ENCODE results near the gene TLL2.

The TLL2 gene

DNA sequence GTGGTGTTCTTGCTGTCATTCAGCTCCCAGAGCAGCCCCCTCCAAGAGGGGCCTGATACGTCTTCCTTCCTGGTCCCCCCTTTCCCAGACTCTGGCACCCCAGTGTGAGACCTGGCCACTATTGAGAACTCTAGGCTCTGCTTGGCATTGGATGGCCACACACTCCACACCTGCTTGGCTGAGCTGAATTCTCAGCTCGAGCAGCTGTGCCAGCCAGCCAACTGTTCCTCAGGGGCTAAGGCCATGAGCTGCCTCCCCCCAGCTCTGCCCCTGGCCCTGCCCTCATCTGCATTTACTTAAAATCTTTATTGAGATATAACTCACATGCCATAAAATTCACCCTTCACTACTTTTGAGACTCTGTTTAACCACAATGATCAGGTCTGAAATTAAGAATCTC lies 6.7 kb downstream of the TLL2 start:
- no peak for DNase-seq (ENCODE audit: low read depth)

DNA sequence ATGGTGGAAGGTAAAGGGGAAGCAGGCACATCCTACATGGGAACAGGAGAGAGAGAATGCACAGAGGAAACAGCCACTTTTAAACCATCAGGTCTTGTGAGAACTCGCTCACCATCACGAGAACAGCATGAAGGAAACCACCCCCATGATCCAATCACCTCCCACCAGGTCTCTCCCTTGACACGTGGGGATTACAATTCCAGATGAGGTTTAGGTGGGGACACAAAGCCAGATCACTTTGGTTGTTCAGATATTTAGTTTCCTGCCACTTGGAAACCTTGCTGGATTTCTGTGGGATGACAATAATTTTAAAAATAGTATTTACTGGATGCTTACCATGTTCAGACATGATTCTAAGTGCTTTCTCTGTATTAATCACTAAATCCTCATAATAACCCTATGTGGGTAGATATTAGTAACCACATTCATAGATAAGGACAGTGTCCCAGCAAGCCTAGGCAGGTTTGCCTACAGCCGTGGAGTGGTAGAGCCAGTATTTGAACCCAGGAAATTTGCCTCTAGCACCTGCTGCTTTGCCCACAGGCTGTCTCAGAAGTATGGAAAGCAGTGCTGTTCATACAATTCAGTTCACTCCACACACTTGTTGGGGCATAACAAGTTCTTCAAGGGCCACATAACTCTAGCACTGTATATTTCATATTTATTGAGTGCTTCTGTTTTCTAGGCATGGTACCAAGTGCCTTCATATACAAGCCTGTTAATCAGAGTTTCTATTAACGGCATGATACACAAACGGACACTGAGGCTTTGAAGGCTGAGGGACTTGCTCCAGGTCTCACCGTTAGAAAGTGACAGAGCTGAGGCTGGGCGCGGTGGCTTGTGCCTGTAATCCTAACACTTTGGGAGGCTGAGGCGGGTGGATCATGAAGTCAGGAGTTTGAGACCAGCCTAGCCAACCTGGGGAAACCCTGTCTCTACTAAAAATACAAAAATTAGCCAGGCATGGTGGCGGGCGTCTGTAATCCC lies 8.3 kb downstream of the TLL2 start:
- no peak for DNase-seq (ENCODE audit: low read depth)

DNA sequence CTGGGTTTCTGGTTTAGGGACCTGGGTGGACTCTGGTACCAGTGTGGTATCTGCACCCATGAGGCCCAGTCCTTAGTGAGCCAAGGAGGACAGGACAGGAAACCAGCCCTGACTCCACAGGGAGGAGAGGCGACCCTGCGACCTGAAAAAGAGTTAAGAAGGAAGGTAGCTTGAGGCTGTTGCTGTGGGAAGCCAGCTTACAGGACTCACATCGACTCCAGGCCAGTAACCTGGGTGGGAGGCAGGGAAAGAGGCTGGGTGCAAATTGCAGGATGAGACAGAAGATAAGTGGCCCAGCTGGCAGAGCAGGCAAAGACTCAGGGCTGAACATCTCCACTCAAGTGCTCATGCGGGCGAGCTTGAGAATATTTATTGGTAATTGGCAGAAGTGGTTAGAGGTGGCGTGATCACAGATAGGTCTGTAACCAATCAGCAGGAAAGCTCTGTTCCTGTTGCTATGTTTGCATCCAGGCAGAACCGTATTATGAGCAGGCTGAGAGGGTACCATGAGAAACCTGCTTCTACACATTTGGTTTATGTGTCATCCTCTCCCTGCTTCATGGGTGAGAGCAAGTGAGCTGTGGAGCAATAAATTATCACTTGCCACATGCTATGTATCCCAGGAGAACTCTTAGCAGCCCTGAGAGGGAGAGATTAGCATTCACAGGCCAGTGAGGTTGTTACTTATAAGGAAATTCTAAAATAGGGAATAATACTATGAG lies 11.0 kb downstream of the TLL2 start:
- no peak for DNase-seq (ENCODE audit: low read depth)

DNA sequence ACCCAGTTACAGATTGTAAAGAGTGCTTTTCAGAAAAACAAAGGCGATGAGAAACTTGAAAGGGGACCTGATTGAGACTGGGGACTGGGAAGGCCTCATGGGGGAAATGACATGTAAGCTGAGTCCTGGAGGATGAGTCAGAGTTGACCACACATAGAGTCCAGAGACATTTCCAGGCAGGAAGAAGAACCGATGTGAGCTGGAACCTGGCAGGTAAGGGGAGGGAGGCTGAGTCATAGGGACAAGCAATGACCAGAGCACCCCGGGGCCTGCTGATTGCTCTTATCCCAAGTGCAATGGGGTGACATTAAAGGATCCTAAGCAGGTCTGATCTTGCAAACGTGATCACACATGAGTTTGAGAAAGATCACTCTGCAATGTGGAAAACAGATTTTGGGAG lies 11.7 kb downstream of the TLL2 start:
- DNase-seq (ENCODE audit: low read depth), result no peak

GRCh38 chr10:96500519-96500918 lies 13.2 kb downstream of the TLL2 start:
- no peak for DNase-seq (ENCODE audit: low read depth)

GRCh38 chr10:96500050-96500449 lies 13.7 kb downstream of the TLL2 start:
- DNase-seq (ENCODE audit: low read depth), result no peak

DNA sequence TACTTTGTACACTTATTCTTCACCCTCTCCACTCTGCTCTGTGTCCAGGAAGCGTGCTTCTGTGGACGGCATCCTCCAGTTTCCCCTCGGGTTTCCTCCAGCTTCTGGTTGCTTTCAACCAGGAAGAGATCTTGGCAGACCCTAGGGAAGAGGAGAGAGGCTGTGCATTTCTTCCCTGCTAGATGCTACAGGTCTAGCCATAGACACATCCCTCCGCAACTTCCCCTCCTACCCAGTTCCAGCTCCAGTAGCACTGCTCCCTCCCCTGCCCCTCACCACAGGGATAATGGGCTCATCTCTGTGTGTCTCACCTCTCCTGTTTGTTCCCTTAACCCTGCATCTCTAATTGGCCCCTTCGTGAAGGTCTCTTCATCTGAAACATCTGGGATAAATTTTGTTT lies 16.3 kb downstream of the TLL2 start:
- no peak for DNase-seq (ENCODE audit: low read depth)

DNA sequence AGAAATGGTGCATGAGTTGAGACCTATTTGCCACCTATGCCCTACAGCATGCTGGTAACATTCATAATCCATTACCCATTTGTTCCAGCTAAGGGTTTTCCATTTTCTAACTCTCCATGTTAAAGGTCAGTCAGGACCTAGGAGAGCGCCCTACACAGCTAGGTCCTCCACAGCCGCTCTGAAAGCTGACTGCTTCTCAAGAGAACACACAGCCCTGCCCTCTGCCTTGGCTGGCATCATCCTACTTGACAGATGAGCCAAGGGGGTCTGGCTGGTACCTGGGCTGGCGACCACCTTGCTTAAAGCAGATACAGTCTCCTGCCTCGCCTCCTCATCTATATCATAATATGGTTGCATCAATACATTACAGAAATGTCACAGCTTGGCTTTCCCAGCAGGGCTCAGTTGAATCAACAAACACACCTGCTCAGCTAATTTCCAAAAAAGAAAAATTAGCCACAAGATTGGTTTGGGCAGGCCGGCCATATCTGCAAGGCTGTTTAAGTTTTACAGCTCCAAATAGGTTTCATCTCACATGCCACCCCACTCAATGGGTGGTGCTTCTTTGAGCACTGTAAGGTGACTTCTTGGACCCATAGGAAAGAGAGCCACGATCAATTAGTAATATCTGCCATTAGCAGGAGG lies 17.3 kb downstream of the TLL2 start:
- DNase-seq (ENCODE audit: low read depth), result no peak

GRCh38 chr10:96495544-96495943 lies 18.2 kb downstream of the TLL2 start:
- DNase-seq (ENCODE audit: low read depth), result no peak

DNA sequence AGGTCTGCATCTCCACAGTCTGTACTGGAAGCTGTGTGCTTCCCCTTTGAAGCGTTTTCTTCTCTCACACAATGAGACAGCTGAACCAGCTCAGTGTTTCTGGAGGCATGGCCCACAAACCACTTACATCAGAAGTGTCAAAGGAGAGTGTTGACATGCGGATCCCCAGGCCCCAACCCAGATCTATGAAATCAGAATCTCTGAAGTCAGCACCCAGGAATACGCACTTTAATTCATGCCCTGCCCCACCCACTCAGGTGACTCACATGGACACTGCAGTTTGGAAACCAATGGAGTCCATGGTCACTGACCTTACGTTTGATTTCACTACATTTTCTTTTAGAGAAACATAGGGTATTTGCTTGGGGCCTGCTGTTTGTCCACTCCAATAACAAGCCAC lies 19.0 kb downstream of the TLL2 start:
- DNase-seq (ENCODE audit: low read depth), result no peak

DNA sequence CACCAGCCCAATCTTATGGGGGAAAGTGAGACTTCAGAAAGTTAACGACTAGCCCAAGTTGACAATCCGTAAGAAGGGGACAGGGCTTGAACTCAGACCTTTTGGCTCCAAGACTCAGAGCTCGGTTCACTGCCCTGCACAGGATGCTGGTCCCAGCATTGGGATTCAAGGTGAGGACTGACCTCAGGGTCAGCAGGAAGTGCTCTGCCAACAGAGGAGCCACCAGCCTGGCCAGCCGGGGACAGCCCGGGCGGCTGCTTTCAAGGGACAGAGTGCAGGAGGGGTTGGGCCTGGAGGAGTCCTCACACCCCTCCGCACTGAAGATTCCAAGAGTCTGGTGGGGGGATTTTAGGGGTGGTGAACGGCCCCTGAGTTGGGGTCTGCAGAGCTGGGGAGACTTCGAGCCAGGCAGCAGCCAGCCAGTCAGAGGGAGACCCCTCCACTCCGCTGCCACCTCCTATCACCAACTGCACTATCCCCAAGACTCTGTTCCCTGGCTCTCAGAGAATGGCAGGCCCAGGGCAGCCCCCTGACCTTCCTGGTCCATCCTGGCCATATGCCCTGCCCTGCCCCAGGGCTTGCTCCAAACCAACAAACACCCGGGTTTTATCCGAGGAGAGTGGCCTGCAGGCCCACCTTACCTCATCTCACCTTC lies 19.7 kb downstream of the TLL2 start:
- DNase-seq (ENCODE audit: low read depth), result no peak

- no peak for DNase-seq (ENCODE audit: low read depth)
Observed at GRCh38 chr10:96493254-96493653, 20.5 kb downstream of the TLL2 start.

GRCh38 chr10:96491303-96491702 lies 22.4 kb downstream of the TLL2 start:
- no peak for DNase-seq (ENCODE audit: low read depth)

DNA sequence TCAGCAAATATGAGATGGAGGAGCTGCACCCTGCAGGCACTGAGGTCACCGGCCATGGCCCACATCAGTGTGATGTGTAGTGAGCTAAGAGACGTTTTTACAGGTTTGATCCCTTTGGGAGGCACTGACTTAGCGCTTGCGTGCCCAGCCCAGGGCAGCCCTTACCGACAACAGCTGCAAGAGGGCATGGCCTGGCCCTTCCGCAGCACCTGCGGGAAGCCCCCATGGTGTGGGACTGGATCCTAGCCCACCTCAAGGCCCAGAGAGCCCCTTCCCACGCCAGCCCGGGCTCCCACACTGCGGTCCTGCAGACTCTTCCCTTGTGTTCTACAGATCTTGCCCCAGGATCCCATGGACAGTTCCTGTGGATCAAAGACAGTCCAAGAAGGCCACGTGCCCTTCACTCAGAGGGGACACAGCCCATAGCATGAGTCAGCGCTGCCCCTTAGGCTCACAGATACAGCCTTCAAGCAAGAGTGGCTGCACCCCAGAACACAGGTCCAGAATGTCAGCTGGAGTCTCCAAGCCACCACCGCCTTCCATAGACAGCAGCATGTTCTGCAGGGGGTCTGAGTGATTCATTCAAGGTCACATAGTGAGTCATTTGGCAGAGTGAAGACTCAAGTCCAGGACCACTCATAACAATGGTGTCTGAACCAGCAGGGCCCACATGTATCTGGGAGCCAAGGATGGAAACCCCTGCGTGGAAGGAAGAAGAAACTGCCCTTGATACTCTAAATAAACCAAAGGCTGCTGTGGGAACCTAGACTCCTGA lies 25.4 kb downstream of the TLL2 start:
- DNase-seq (ENCODE audit: low read depth), result no peak

DNA sequence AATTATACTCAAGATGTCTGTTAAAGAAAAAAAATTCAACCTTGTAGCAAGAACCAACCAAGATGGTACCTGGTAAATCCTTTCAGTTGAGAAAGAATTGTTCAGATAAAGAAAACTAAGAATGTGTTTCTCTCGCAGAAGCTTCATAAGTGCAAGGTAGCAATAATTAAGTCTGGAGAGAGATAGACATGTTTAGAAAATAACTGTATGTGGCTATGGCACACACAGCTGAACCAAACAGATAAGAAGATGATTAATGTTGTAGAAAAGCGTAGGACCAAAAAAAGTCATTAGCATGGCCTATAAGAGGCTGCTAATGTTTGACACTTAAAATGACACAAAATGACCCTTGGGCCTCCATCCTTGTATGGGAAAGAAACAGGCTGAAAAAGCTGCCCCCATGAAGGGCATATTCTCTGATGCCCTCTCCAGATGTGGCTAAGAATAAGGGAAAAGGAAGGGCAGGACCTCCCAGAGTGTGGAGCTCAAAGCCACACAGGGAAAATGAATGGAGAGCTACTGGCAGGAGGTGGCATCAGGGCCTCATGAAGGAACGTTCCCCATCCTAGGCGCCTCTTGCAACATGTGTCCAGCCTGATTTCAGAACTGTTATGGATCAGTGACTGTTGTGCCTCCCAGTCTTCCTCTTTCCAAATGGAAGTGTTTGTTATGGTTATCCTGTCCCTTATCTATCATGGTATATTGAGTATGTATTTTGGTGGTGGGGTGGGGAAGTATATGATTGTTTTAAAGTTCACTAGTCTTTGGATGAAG lies 30.7 kb downstream of the TLL2 start:
- no peak for DNase-seq (ENCODE audit: low read depth)

DNA sequence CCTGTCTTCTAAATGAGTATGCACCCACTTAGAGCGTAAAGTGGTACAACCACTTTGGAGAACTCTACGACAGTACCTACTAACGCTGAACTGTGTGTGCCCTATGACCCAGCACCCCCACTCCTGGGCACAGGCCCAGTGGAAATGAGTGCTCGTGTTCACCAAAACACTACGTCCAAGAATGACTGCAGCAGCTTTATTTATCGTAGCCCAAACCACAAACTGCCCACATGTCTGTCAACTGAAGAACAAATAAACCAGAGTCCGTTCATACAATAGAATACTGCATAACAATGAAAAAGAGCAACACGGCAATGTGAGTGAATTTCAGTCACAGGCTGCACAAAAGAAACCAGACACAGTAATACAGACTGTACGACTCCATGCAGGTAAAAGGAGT lies 35.4 kb downstream of the TLL2 start:
- DNase-seq (ENCODE audit: low read depth), result no peak

- no peak for DNase-seq (ENCODE audit: low read depth)
Observed at GRCh38 chr10:96473866-96474265, 39.9 kb downstream of the TLL2 start.

DNA sequence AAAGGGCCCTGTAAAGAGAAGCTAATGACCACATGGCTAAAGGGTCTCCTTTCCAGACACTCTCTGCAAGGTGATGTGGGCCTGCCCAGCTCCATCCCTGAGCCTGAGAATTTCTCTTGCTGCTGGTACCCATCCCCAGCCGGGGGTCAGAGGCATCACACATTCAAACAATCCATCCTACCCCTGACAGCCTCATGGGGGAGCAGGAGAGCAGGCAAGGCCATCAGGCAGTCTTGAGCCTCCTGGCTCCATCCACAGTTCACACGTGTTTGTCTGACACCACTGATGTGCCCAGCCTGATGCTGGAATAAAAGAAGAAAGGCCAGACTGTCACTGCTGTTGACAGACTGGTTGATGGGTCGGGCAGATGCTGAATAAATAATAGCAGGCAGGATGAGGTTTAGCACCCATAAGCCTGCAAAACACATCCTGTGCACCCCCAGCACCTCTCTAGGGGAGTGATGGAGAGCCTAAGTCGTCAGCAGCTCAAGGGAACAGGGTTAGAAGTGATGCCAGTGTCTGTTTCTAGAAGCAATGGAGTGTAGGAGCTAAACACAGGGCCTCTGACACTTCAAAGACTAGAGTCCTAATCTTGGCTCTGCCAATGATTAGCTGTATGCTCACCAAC lies 43.5 kb downstream of the TLL2 start:
- DNase-seq (ENCODE audit: low read depth), result no peak

DNA sequence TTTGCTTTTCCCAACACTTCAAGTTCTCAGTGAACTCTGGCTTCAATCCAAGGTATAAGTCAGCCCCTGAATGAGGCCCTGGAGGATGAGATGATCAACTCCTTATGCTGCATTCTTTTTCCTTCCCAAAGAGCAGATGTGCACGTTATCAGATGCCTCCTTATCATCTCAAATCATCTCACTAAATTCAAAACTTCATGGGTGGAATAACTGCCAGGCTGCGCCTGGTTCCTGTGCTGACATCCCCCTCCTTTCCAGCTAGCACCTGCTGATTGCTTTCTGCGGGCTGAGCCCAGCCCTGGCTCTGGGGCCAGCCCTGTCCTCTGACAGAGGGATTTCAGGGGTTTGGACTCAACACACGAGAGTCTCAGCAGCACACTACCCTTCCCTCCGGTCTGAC lies 44.9 kb downstream of the TLL2 start:
- no peak for DNase-seq (ENCODE audit: low read depth)

GRCh38 chr10:96465599-96465998 lies 48.1 kb downstream of the TLL2 start:
- no peak for DNase-seq (ENCODE audit: low read depth)
